ENCODE results near the gene BDKRB2. TPM values are rescaled to one million over a fixed set of nuclear protein-coding genes. Genes with fewer than 3 reads are reported as not detected.
"Not testable (repeated sequence)": the region's sequence is repeated elsewhere in the genome, so short reads cannot be mapped to it uniquely, and the experiment has no call there.

Gene BDKRB2
- polyA plus RNA-seq, 3 donors from 2014 or later = not detected

GRCh38 chr14:96231526-96232130, 27.0 kb downstream of the BDKRB2 start:
- Mint-ChIP-seq H3K9me3 (no peaks in the 10 kb centered on the region), H3K36me3 (no peaks in the 10 kb centered on the region), H3K27me3 (ENCODE audit: low read depth in 3 of 3) (peaks cover 0 to 15% (median 0%) of the 10 kb centered on the region in 3 donors), H3K4me3 (no peak overlapping the region), H3K4me1 (no peaks in the 10 kb centered on the region), H3K27ac (no peak overlapping the region)
- DNase-seq = no peak

- H3K27me3 Mint-ChIP-seq (ENCODE audit: low read depth in 3 of 3) = peaks cover 0 to 15% (median 0%) of the 10 kb centered on the region in 3 donors
- H3K4me1 Mint-ChIP-seq = no peaks in the 10 kb centered on the region
- no peak for DNase-seq
- no peaks in the 10 kb centered on the region for H3K9me3 Mint-ChIP-seq
- H3K36me3 Mint-ChIP-seq = no peaks in the 10 kb centered on the region
- no peak overlapping the region for H3K4me3 Mint-ChIP-seq
- H3K27ac Mint-ChIP-seq = no peak overlapping the region
These were observed 27.9 kb downstream of the BDKRB2 start for GRCh38 chr14:96232506-96232905.

- H3K27ac Mint-ChIP-seq = no peak overlapping the region
- peaks cover 0 to 11% (median 0%) of the 10 kb centered on the region in 3 donors for H3K27me3 Mint-ChIP-seq (ENCODE audit: low read depth in 3 of 3)
- no peak for DNase-seq
- no peaks in the 10 kb centered on the region for H3K36me3 Mint-ChIP-seq
- H3K4me3 Mint-ChIP-seq = no peak overlapping the region
- no peaks in the 10 kb centered on the region for H3K4me1 Mint-ChIP-seq
- H3K9me3 Mint-ChIP-seq = no peaks in the 10 kb centered on the region
These were observed 29.0 kb downstream of the BDKRB2 start for GRCh38 chr14:96233661-96234060.

- Mint-ChIP-seq H3K9me3 (no peaks in the 10 kb centered on the region), H3K4me1 (no peaks in the 10 kb centered on the region), H3K27me3 (ENCODE audit: low read depth in 3 of 3) (peaks cover 0 to 11% (median 4%) of the 10 kb centered on the region in 3 donors), H3K36me3 (no peaks in the 10 kb centered on the region), H3K4me3 (no peak overlapping the region), H3K27ac (no peak overlapping the region)
- no peak for DNase-seq
These were observed 30.8 kb downstream of the BDKRB2 start for GRCh38 chr14:96235426-96235825.

GRCh38 chr14:96237641-96238040, 33.0 kb downstream of the BDKRB2 start:
- Mint-ChIP-seq H3K4me1 (no peaks in the 10 kb centered on the region), H3K9me3 (no peaks in the 10 kb centered on the region), H3K36me3 (no peaks in the 10 kb centered on the region), H3K4me3 (no peak overlapping the region), H3K27ac (no peak overlapping the region), H3K27me3 (ENCODE audit: low read depth in 3 of 3) (peaks cover 2 to 6% (median 4%) of the 10 kb centered on the region in 3 donors)
- DNase-seq = no peak

GRCh38 chr14:96238676-96239265, 34.1 kb downstream of the BDKRB2 start:
- Mint-ChIP-seq H3K4me1 (no peaks in the 10 kb centered on the region), H3K4me3 (no peak overlapping the region), H3K27me3 (ENCODE audit: low read depth in 3 of 3) (peaks cover 2 to 4% (median 4%) of the 10 kb centered on the region in 3 donors), H3K9me3 (no peaks in the 10 kb centered on the region), H3K36me3 (no peaks in the 10 kb centered on the region), H3K27ac (no peak overlapping the region)
- DNase-seq = no peak

- Mint-ChIP-seq H3K4me3 (no peak overlapping the region), H3K4me1 (no peaks in the 10 kb centered on the region), H3K36me3 (no peaks in the 10 kb centered on the region), H3K9me3 (no peaks in the 10 kb centered on the region), H3K27ac (no peak overlapping the region), H3K27me3 (ENCODE audit: low read depth in 3 of 3) (peaks cover 2 to 4% (median 4%) of the 10 kb centered on the region in 3 donors)
- DNase-seq = no peak
These were observed 35.1 kb downstream of the BDKRB2 start for GRCh38 chr14:96239711-96240141.

- Mint-ChIP-seq H3K36me3 (no peaks in the 10 kb centered on the region), H3K9me3 (no peaks in the 10 kb centered on the region), H3K27ac (no peak overlapping the region), H3K27me3 (ENCODE audit: low read depth in 3 of 3) (peaks cover 2 to 6% (median 4%) of the 10 kb centered on the region in 3 donors), H3K4me1 (no peaks in the 10 kb centered on the region), H3K4me3 (no peak overlapping the region)
- DNase-seq = no peak
These were observed 36.0 kb downstream of the BDKRB2 start for GRCh38 chr14:96240641-96241040.

GRCh38 chr14:96242126-96242525, 37.5 kb downstream of the BDKRB2 start:
- no peaks in the 10 kb centered on the region for H3K4me1 Mint-ChIP-seq
- H3K27ac Mint-ChIP-seq = no peak overlapping the region
- no peak for DNase-seq
- H3K36me3 Mint-ChIP-seq = no peaks in the 10 kb centered on the region
- no peaks in the 10 kb centered on the region for H3K9me3 Mint-ChIP-seq
- no peak overlapping the region for H3K4me3 Mint-ChIP-seq
- peaks cover 5 to 7% (median 6%) of the 10 kb centered on the region in 3 donors for H3K27me3 Mint-ChIP-seq (ENCODE audit: low read depth in 3 of 3)

GRCh38 chr14:96243785-96244184, 39.1 kb downstream of the BDKRB2 start:
- no peaks in the 10 kb centered on the region for H3K36me3 Mint-ChIP-seq
- H3K4me1 Mint-ChIP-seq = no peaks in the 10 kb centered on the region
- H3K9me3 Mint-ChIP-seq = no peaks in the 10 kb centered on the region
- peaks cover 6 to 7% (median 6%) of the 10 kb centered on the region in 3 donors for H3K27me3 Mint-ChIP-seq (ENCODE audit: low read depth in 3 of 3)
- H3K27ac Mint-ChIP-seq = no peak overlapping the region
- no peak for DNase-seq
- H3K4me3 Mint-ChIP-seq = no peak overlapping the region

- H3K9me3 Mint-ChIP-seq; H3K4me1 Mint-ChIP-seq; H3K36me3 Mint-ChIP-seq; H3K27me3 Mint-ChIP-seq (ENCODE audit: low read depth in 3 of 3); DNase-seq; H3K4me3 Mint-ChIP-seq; H3K27ac Mint-ChIP-seq: not testable (repeated sequence)
These were observed 40.4 kb downstream of the BDKRB2 start for GRCh38 chr14:96245074-96245473.

- Mint-ChIP-seq H3K27me3 (ENCODE audit: low read depth in 3 of 3) (peaks cover 4 to 6% (median 5%) of the 10 kb centered on the region in 3 donors), H3K4me3 (no peak overlapping the region), H3K27ac (no peak overlapping the region), H3K9me3 (no peaks in the 10 kb centered on the region), H3K36me3 (no peaks in the 10 kb centered on the region), H3K4me1 (no peaks in the 10 kb centered on the region)
- DNase-seq = no peak
These were observed 41.3 kb downstream of the BDKRB2 start for GRCh38 chr14:96245710-96246538.

GRCh38 chr14:96246539-96246847, 41.9 kb downstream of the BDKRB2 start:
- Mint-ChIP-seq H3K27me3 (ENCODE audit: low read depth in 3 of 3) (peaks cover 5 to 8% (median 6%) of the 10 kb centered on the region in 3 donors), H3K36me3 (no peaks in the 10 kb centered on the region), H3K4me3 (no peak overlapping the region), H3K4me1 (no peaks in the 10 kb centered on the region), H3K27ac (no peak overlapping the region), H3K9me3 (no peaks in the 10 kb centered on the region)
- no peak for DNase-seq

- Mint-ChIP-seq H3K36me3 (no peaks in the 10 kb centered on the region), H3K27me3 (ENCODE audit: low read depth in 3 of 3) (peaks cover 5 to 10% (median 7%) of the 10 kb centered on the region in 3 donors), H3K27ac (no peak overlapping the region), H3K4me3 (no peak overlapping the region), H3K9me3 (no peaks in the 10 kb centered on the region), H3K4me1 (no peaks in the 10 kb centered on the region)
- DNase-seq = no peak
These were observed 42.4 kb downstream of the BDKRB2 start for GRCh38 chr14:96247031-96247430.

Data from immature natural killer cell (primary cell).